ENCODE data around the gene TCAP. TPM values are rescaled to one million over a fixed set of nuclear protein-coding genes. Genes with fewer than 3 reads are reported as not detected.

TCAP gene
- total and polyA plus RNA-seq, 10 of the 15 experiments (the other 5 are each of a cell fraction or from before 2014, with no cell fraction given): 0.17 to 1.0 (median 0.36) TPM; not detected in 3

- in situ Hi-C loops (cut with MboI): no loop called here
- ChIA-PET CTCF (interaction anchor here (0.8 to 8.8 kb wide), 5 partner anchors 13 to 82 kb away, joined by 3 to 100 read pairs (median 4); no protein-coding TSS in a partner anchor), RAD21 (ENCODE audit: unreplicated experiment) (no interaction called here), POLR2A (no interaction called here), SMC1A (ENCODE audit: uncharacterized antibody, unreplicated experiment) (interaction anchor here (1.2 kb wide), 1 partner anchor 26 kb away, joined by 3 read pairs; no protein-coding TSS in a partner anchor)
- Histone ChIP-seq H3K4me2 (ENCODE audit: control insufficient read depth, insufficient read depth) (no peak overlapping the region), H3K79me2 (ENCODE audit: control insufficient read depth, insufficient read depth, low read length) (peaks cover 2% of the 10 kb centered on the region), H2AFZ (ENCODE audit: control insufficient read depth, low read depth, low read length) (no peak overlapping the region), H3K36me3 (ENCODE audit: control insufficient read depth in 2 of 2, insufficient read depth in 2 of 2, low read length in 1 of 2) (no peaks in the 10 kb centered on the region; a peak in 2 of 4 replicates), H3K27me3 (replicated peaks in 1 of 2; ENCODE audit: control insufficient read depth in 2 of 2, insufficient read depth in 2 of 2, low read length in 1 of 2) (no peaks in the 10 kb centered on the region), H3K9ac (ENCODE audit: control insufficient read depth, insufficient read depth, low read length) (no peak overlapping the region), H3K9me3 (replicated peaks; ENCODE audit: control insufficient read depth, insufficient read depth, low read length) (no peaks in the 10 kb centered on the region), H3K4me1 (ENCODE audit: control insufficient read depth, insufficient read depth, low read length) (no peaks in the 10 kb centered on the region), H3K4me3 (no peak overlapping the region), H4K20me1 (ENCODE audit: control insufficient read depth, insufficient read depth) (no peaks in the 10 kb centered on the region), H3K27ac (ENCODE audit: control insufficient read depth, insufficient read depth) (no peak overlapping the region)
- 88% methylated on average over 5 of the region's 5 CpGs for WGBS (ENCODE audit: insufficient coverage, insufficient replicate concordance, low lambda C conversion rate, missing lambda C conversion rate)
- no peak for FAIRE-seq
- no TSS peak for BruUV-seq (replicated peaks)
- intact Hi-C loops (cut with micrococcal nuclease; ENCODE audit: unreplicated experiment): no loop called here
- no peak for ATAC-seq
- no peak for DNase-seq (ENCODE audit: low read depth, low spot score)
- no peak for TF ChIP-seq SPI1 (IDR thresholded peaks at IDR 0.05; ENCODE audit: borderline replicate concordance, insufficient read depth, low read depth, low read length)
- no peak for TF ChIP-seq BACH1 (IDR thresholded peaks at IDR 0.05; ENCODE audit: borderline replicate concordance)
- TF ChIP-seq CBFB (IDR thresholded peaks at IDR 0.05; ENCODE audit: low read depth): no peak
- TF ChIP-seq IRF3 (IDR thresholded peaks at IDR 0.05): no peak
- no peak for TF ChIP-seq HSF1 (IDR thresholded peaks at IDR 0.05; ENCODE audit: low read depth, low read length)
- TF ChIP-seq JUND (IDR thresholded peaks at IDR 0.05; ENCODE audit: low read depth, low read length): no peak
- no peak for TF ChIP-seq MAX (IDR thresholded peaks at IDR 0.05; ENCODE audit: low read depth, low read length)
- no peak for TF ChIP-seq PAX8 (IDR thresholded peaks at IDR 0.05)
- no peak for TF ChIP-seq E2F8 (IDR thresholded peaks at IDR 0.05; ENCODE audit: low read depth, partially characterized antibody)
- TF ChIP-seq ASH2L (IDR thresholded peaks at IDR 0.05; ENCODE audit: borderline replicate concordance, low read depth): no peak
- no peak for TF ChIP-seq PML (IDR thresholded peaks at IDR 0.05; ENCODE audit: low read length)
- TF ChIP-seq ETV6 (conservative IDR thresholded peaks at IDR 0.05 in 1 of 2, IDR thresholded peaks at IDR 0.05 in 1 of 2; ENCODE audit: borderline replicate concordance in 1 of 2, low read depth in 1 of 2): no peak
- TF ChIP-seq KAT2A (conservative IDR thresholded peaks at IDR 0.05; ENCODE audit: control insufficient read depth, low read depth, low read length): no peak
- no peak for TF ChIP-seq CHD1 (IDR thresholded peaks at IDR 0.05; ENCODE audit: low read depth, low read length)
Observed at GRCh38 chr17:39647256-39647655, 17.9 kb upstream of the TCAP start.
